ENCODE data around the gene ZNF385B. TPM values are rescaled to one million over a fixed set of nuclear protein-coding genes. Genes with fewer than 3 reads are reported as not detected.

The ZNF385B gene
- total and polyA plus RNA-seq, 11 donors = 0.07 to 12.2 (median 2.3) TPM

- TF ChIP-seq CTCF (IDR thresholded peaks at IDR 0.05) = no peak
- no peak for TF ChIP-seq POLR2A (IDR thresholded peaks at IDR 0.05)
- peaks cover 0 to 11% (median 0%) of the 10 kb centered on the region in 12 donors for H3K9me3 ChIP-seq
- ATAC-seq (no peak), DNase-seq (no peak)
- H3K27me3 ChIP-seq = no peaks in the 10 kb centered on the region
- 62 to 78% (median 67%) methylated on average over 1 of the region's 1 CpG for WGBS, 4 donors
- no peak overlapping the region for H3K27ac ChIP-seq
- H3K4me1 ChIP-seq = peaks cover 0 to 5% (median 0%) of the 10 kb centered on the region in 12 donors
- no peaks in the 10 kb centered on the region for H3K36me3 ChIP-seq
- no peak overlapping the region for H3K4me3 ChIP-seq
- intact Hi-C loops (cut with DNase I) = loop anchor here in 3 of 10 donors (5.0 to 10.0 kb wide), 2 partner anchors 146 to 149 kb away; no protein-coding TSS in a partner anchor
These were observed 265.4 kb downstream of the ZNF385B start for GRCh38 chr2:179596018-179596417.

- peaks cover 0 to 5% (median 0%) of the 10 kb centered on the region in 12 donors for H3K4me1 ChIP-seq
- H3K27ac ChIP-seq = no peak overlapping the region
- H3K36me3 ChIP-seq = no peaks in the 10 kb centered on the region
- H3K27me3 ChIP-seq = no peaks in the 10 kb centered on the region
- peaks cover 0 to 11% (median 0%) of the 10 kb centered on the region in 12 donors for H3K9me3 ChIP-seq
- intact Hi-C loops (cut with DNase I) = loop anchor here in 3 of 10 donors (5.0 to 10.0 kb wide), 2 partner anchors 147 to 150 kb away; no protein-coding TSS in a partner anchor
- ATAC-seq (peak in 3 of 4 donors; percentile 62 to 75 (median 68)), DNase-seq (no peak)
- H3K4me3 ChIP-seq = no peak overlapping the region
- peak in 4 of 12 donors; percentile 6 to 46 (median 25) for TF ChIP-seq CTCF (IDR thresholded peaks at IDR 0.05)
- no peak for TF ChIP-seq POLR2A (IDR thresholded peaks at IDR 0.05)
These were observed 266.1 kb downstream of the ZNF385B start for GRCh38 chr2:179595284-179595683.

DNA sequence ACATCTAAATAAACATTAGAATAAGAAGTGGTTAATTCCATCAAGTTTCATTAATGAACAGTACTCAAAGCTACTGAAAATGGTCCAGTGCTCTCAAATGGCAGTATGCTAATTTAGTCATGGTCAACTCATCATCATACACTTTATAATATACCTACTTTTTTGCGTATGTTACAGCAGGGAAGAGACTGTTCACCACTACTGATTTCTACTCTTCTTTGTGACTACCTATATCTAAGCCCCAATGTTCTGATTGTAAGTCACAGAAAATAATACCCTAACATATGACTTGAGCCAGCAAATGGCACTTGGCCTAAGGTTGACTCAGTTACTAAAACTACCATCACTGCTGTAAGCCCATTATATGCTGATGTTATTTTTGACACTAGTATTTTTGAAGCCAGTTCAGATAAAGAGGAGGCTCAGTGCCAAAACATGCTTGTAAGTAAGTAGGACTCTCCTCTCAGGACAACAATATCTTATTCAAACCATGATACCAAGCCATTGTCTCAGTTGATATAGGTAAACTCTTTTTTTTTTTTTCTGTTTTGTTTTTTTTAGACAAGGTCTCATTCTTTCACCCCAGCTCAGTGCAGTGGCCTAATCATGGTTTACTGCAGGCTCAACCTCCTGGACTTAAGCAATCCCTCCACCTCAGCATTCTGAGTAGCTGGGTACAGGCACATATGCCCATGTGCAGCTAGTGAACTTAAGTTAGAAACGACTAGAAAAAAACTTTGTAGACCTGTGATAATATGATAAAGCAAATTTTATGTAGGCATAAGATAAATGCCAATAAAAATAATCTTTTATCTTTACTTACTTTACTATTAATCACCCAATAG, 266.9 kb downstream of the ZNF385B start:
- no peaks in the 10 kb centered on the region for H3K27me3 ChIP-seq
- peak; percentile 85 to 96 (median 86) for ATAC-seq
- no peaks in the 10 kb centered on the region for H3K36me3 ChIP-seq
- H3K4me1 ChIP-seq = peaks cover 0 to 5% (median 0%) of the 10 kb centered on the region in 12 donors
- intact Hi-C loops (cut with DNase I) = loop anchor here in 4 of 10 donors (1.0 to 10.0 kb wide), 3 partner anchors 107 to 150 kb away; no protein-coding TSS in a partner anchor
- no peak overlapping the region for H3K4me3 ChIP-seq
- peak in 2 of 5 donors; percentile 25 to 31 for DNase-seq
- peaks cover 0 to 11% (median 0%) of the 10 kb centered on the region in 12 donors for H3K9me3 ChIP-seq
- no peak overlapping the region for H3K27ac ChIP-seq
- 64 to 66% (median 65%) methylated on average over 2 of the region's 2 CpGs for WGBS, 4 donors
- TF ChIP-seq POLR2A (IDR thresholded peaks at IDR 0.05) = no peak
- TF ChIP-seq CTCF (IDR thresholded peaks at IDR 0.05) = no peak

- H3K4me1 ChIP-seq = peaks cover 0 to 5% (median 0%) of the 10 kb centered on the region in 12 donors
- no peak overlapping the region for H3K27ac ChIP-seq
- H3K4me3 ChIP-seq = no peak overlapping the region
- ATAC-seq (no peak), DNase-seq (no peak)
- no peaks in the 10 kb centered on the region for H3K27me3 ChIP-seq
- no peaks in the 10 kb centered on the region for H3K36me3 ChIP-seq
- 87 to 91% (median 89%) methylated on average over 3 of the region's 3 CpGs for WGBS, 4 donors
- TF ChIP-seq POLR2A (IDR thresholded peaks at IDR 0.05) (no peak), CTCF (IDR thresholded peaks at IDR 0.05) (no peak)
- intact Hi-C loops (cut with DNase I) = loop anchor here in 2 of 10 donors (10.0 kb wide), 1 partner anchor 151 kb away; no protein-coding TSS in a partner anchor
- peaks cover 0 to 11% (median 0%) of the 10 kb centered on the region in 12 donors for H3K9me3 ChIP-seq
These were observed 268.1 kb downstream of the ZNF385B start for GRCh38 chr2:179593323-179593722.

Measured in heart left ventricle (tissue), 16 donors.